ENCODE measurements around the gene TSHZ2. TPM values are rescaled to one million over a fixed set of nuclear protein-coding genes. Genes with fewer than 3 reads are reported as not detected.

TSHZ2 gene
- total RNA-seq, 3 donors from 2014 or later (not counting 1 experiment from before 2014, with no cell fraction given) = 1.8 to 1.9 TPM; not detected in 1

DNA sequence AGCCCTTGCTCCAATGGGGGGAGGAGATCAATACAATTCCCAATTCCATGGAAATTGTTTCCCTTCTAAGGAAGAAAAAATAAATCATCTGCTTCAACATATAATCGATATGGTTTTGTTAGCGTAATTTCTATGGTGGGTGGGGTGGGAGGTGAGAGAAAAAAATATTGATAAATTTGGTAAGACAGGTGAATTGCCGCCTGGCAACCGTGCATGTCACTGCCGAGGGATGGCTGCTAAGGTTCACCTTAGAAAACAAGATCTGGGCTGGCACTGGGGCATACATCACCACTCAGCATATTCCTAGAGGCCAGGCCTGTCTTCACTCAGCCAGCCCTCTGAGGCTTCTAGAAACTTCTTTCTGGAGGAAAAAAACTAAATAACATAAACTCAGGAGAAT lies 517.4 kb downstream of the TSHZ2 start:
- Mint-ChIP-seq H3K9me3 (no peaks in the 10 kb centered on the region), H3K4me1 (no peaks in the 10 kb centered on the region), H3K27ac (no peak overlapping the region), H3K4me3 (no peak overlapping the region), H3K27me3 (ENCODE audit: low read depth in 2 of 2) (peaks cover 0 to 21% of the 10 kb centered on the region in 2 donors), H3K36me3 (no peaks in the 10 kb centered on the region)
- Histone ChIP-seq H3K4me1 (ENCODE audit: control insufficient read depth, insufficient read depth, low read length) (no peaks in the 10 kb centered on the region), H3K36me3 (ENCODE audit: control insufficient read depth, insufficient read depth, low read length) (no peaks in the 10 kb centered on the region), H3K9me3 (ENCODE audit: control insufficient read depth, insufficient read depth, low read length) (no peaks in the 10 kb centered on the region), H3K27ac (ENCODE audit: low read length) (no peak overlapping the region), H3K4me3 (ENCODE audit: low read length) (no peak overlapping the region), H3K27me3 (ENCODE audit: control insufficient read depth, insufficient read depth, low read length) (no peaks in the 10 kb centered on the region)
- TF ChIP-seq, protein P1, sequence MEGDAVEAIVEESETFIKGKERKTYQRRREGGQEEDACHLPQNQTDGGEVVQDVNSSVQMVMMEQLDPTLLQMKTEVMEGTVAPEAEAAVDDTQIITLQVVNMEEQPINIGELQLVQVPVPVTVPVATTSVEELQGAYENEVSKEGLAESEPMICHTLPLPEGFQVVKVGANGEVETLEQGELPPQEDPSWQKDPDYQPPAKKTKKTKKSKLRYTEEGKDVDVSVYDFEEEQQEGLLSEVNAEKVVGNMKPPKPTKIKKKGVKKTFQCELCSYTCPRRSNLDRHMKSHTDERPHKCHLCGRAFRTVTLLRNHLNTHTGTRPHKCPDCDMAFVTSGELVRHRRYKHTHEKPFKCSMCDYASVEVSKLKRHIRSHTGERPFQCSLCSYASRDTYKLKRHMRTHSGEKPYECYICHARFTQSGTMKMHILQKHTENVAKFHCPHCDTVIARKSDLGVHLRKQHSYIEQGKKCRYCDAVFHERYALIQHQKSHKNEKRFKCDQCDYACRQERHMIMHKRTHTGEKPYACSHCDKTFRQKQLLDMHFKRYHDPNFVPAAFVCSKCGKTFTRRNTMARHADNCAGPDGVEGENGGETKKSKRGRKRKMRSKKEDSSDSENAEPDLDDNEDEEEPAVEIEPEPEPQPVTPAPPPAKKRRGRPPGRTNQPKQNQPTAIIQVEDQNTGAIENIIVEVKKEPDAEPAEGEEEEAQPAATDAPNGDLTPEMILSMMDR (IDR thresholded peaks at IDR 0.05) = no peak
- WGBS (ENCODE audit: insufficient coverage) = 99% methylated on average over 5 of the region's 5 CpGs
- DNase-seq (no peak), ATAC-seq (no peak)
- intact Hi-C loops (cut with micrococcal nuclease) = no loop called here

DNA sequence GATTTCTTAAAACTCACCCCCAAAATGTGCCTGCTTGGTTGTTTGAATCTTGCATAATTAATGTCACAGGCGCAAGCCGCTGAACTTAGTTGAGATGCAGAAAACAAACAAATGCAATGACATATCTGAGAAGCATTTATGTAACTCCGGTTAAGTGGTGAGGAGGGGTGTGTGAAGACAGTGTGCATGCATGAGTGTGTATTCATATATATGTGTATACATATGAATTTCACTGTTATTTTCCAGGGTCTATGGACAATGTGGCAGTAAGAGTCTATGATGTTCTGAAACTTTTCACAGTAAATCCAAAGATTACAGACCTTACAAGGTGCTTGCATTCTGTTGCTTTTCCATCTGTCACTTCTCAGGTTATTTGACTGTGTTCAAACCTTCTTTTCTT lies 518.5 kb downstream of the TSHZ2 start:
- no peak overlapping the region for H3K27ac Mint-ChIP-seq
- no peaks in the 10 kb centered on the region for H3K4me1 ChIP-seq (ENCODE audit: control insufficient read depth, insufficient read depth, low read length)

DNA sequence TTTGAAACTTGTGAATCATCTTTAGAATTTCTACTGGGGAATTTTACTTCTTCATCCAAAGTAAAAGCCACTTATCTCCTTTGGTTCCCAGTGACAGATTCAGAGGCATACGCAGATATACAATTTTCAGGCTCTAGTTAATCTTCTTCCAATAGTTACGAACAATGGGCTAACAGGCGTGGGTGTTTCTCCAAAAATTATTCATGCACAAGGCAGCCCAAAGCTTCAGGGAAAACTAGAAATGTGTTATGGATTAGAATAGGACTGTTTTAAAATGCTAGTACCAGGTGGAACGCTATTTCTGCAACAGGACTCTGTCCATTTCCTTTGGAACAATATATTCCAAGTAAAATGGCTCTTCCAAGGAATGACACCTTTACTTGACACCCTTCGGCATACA lies 519.3 kb downstream of the TSHZ2 start:
- no peaks in the 10 kb centered on the region for H3K36me3 ChIP-seq (ENCODE audit: control insufficient read depth, insufficient read depth, low read length)
- Mint-ChIP-seq H3K27me3 (ENCODE audit: low read depth in 2 of 2) (peaks cover 4 to 31% of the 10 kb centered on the region in 2 donors), H3K4me1 (no peaks in the 10 kb centered on the region), H3K27ac (no peak overlapping the region), H3K4me3 (no peak overlapping the region), H3K36me3 (no peaks in the 10 kb centered on the region), H3K9me3 (no peaks in the 10 kb centered on the region)
- intact Hi-C loops (cut with micrococcal nuclease) = no loop called here
- H3K27me3 ChIP-seq (ENCODE audit: control insufficient read depth, insufficient read depth, low read length) = no peaks in the 10 kb centered on the region
- TF ChIP-seq, protein P1 (IDR thresholded peaks at IDR 0.05) = no peak
- 87% methylated on average over 4 of the region's 5 CpGs for WGBS (ENCODE audit: insufficient coverage)
- no peak overlapping the region for H3K4me3 ChIP-seq (ENCODE audit: low read length)
- no peaks in the 10 kb centered on the region for H3K4me1 ChIP-seq (ENCODE audit: control insufficient read depth, insufficient read depth, low read length)
- H3K9me3 ChIP-seq (ENCODE audit: control insufficient read depth, insufficient read depth, low read length) = no peaks in the 10 kb centered on the region
- DNase-seq (no peak), ATAC-seq (no peak)
- no peak overlapping the region for H3K27ac ChIP-seq (ENCODE audit: low read length)

More for the DNA sequence above, 518.5 kb downstream of the TSHZ2 start:
- TF ChIP-seq, protein P1 (IDR thresholded peaks at IDR 0.05) = no peak
- DNase-seq (no peak), ATAC-seq (no peak)
- no peaks in the 10 kb centered on the region for H3K27me3 ChIP-seq (ENCODE audit: control insufficient read depth, insufficient read depth, low read length)
- Mint-ChIP-seq H3K9me3 (no peaks in the 10 kb centered on the region), H3K36me3 (no peaks in the 10 kb centered on the region), H3K4me3 (no peak overlapping the region), H3K27me3 (ENCODE audit: low read depth in 2 of 2) (peaks cover 2 to 25% of the 10 kb centered on the region in 2 donors), H3K4me1 (no peaks in the 10 kb centered on the region)
- H3K27ac ChIP-seq (ENCODE audit: low read length) = no peak overlapping the region
- H3K4me3 ChIP-seq (ENCODE audit: low read length) = no peak overlapping the region
- no peaks in the 10 kb centered on the region for H3K36me3 ChIP-seq (ENCODE audit: control insufficient read depth, insufficient read depth, low read length)
- no peaks in the 10 kb centered on the region for H3K9me3 ChIP-seq (ENCODE audit: control insufficient read depth, insufficient read depth, low read length)
- WGBS (ENCODE audit: insufficient coverage) = 100% methylated on average over 3 of the region's 3 CpGs
- intact Hi-C loops (cut with micrococcal nuclease) = no loop called here

DNA sequence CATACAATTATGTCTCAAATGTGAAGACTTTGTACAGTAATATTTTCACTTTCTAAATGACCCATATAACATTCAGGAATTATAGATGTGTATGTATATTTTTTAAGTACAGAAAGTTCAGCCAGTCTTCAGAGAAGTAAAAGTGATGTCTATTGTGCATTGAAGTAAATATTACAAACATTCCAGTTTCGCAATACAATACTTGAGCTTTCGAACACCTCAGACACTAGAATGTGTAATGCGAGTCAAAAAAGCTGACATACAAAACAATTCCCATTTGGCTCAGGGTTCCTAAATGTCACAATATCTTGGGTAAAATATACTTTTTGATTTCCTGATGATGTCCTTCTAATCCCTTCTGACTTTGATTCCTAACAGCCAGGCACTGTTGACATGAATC lies 520.1 kb downstream of the TSHZ2 start:
- Histone ChIP-seq H3K27ac (ENCODE audit: low read length) (no peak overlapping the region), H3K9me3 (ENCODE audit: control insufficient read depth, insufficient read depth, low read length) (no peaks in the 10 kb centered on the region), H3K27me3 (ENCODE audit: control insufficient read depth, insufficient read depth, low read length) (no peaks in the 10 kb centered on the region), H3K4me3 (ENCODE audit: low read length) (no peak overlapping the region), H3K4me1 (ENCODE audit: control insufficient read depth, insufficient read depth, low read length) (no peaks in the 10 kb centered on the region), H3K36me3 (ENCODE audit: control insufficient read depth, insufficient read depth, low read length) (no peaks in the 10 kb centered on the region)
- H3K27me3 Mint-ChIP-seq (ENCODE audit: low read depth in 2 of 2) = peaks cover 11 to 36% of the 10 kb centered on the region in 2 donors
- H3K9me3 Mint-ChIP-seq = no peaks in the 10 kb centered on the region
- ATAC-seq (no peak), DNase-seq (no peak)
- H3K4me1 Mint-ChIP-seq = no peaks in the 10 kb centered on the region
- H3K36me3 Mint-ChIP-seq = no peaks in the 10 kb centered on the region
- H3K4me3 Mint-ChIP-seq = no peak overlapping the region
- no peak overlapping the region for H3K27ac Mint-ChIP-seq
- intact Hi-C loops (cut with micrococcal nuclease) = no loop called here
- TF ChIP-seq, protein P1 (IDR thresholded peaks at IDR 0.05) = no peak
- 70% methylated on average over 2 of the region's 3 CpGs for WGBS (ENCODE audit: insufficient coverage)
